T47D (cell line): ENCODE measurements around the gene LRRC63.

ENCODE experiments used
- DNase-seq, 2 experiments: peaks; one replicate each; pipeline versions ENCODE4 v3.0.0 to v3.0.0-alpha.2; 2011 to 2012; ENCODE audit warnings: low read depth in 1 of 2, low spot score in 1 of 2
- JUND ChIP-seq: IDR thresholded peaks from 2 replicates; pipeline ENCODE4 v1.6.1; 2012; ENCODE audit warnings: low read depth
- in situ Hi-C: cut with HindIII; loops from 2 replicates; pipeline ENCODE4 v1.10.0; 2016; ENCODE audit warnings: low sequenced_read_pairs, low pct_unique_long_range_greater_than_20kb

LRRC63 gene

DNA sequence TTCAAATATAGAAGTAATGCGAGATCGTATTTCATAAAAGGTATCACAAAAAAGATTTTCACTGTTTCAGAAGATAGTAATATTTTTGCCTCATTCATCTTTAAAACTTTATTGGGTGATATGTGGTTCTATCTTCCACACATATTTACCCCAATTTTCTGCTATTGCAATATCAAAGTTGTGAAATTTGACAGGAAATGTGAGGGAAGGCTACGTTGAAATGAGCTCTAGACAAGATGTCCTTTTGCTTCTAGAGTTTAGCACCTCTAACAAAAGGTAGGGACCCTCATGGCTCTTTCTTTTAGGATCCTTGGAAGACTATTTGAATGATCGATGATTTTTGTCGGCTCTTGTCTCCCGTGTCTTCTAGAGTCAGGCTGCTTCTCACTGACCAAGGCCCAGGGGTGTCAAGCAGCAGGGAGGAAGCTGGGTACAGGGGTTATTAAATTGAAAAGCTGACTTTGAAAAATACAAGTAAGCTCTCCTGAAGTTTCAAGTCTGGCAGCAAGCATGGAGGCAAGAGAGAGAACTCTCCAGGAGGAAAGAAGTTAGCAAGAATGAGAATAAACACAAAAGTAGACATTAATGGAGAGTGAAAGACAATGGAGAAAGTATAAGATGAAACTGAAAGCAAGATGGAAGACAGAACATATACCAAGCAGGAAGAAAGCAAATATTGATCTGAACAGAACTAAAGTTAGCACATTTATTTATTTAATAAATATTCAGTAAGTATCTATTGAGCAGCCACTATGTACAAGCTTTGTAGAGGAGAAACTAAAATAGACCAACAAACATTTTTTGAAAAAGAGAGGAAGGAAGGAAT is 101.9 kb downstream of the LRRC63 start:
- no peak for TF ChIP-seq JUND
- no peak for DNase-seq
- in situ Hi-C loops: no loop called here

DNA sequence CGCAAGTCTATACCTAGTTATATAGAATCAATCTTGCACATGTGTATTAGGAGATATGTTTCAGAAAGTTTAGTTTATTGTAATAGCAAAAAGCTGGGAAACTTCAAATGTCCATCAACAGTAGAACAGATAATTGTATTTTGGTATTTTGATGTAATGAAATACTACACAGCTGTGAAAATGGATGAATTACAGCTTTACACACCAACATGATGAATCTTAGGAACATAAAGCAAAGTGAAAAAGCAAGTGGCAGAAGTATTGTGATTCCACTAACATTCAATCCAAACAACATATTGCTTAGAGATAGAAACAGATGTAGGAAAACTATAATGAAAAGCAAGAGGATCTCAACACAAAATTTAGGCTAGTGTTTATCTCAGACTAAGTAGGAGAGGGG is 102.9 kb downstream of the LRRC63 start:
- no peak for TF ChIP-seq JUND
- no peak for DNase-seq
- in situ Hi-C loops: no loop called here

DNA sequence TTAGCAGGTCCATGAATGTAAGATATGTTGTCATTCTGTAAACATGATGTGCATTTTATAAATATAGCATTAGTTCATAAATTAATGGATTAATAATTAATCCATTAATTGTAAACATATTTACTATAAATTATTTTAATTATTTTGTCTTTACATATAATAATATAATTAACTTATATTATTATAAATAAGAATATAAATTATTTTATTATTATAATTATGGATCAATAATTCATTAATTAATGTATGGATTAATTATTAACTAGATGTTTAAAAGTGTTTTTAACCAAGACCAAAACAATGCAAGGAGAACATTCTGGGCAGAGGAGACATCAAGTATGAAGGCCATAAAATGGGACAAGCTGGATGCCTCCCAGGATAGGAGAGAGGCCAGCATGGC is 103.3 kb downstream of the LRRC63 start:
- TF ChIP-seq JUND: no peak
- DNase-seq: no peak
- in situ Hi-C loops: no loop called here

DNA sequence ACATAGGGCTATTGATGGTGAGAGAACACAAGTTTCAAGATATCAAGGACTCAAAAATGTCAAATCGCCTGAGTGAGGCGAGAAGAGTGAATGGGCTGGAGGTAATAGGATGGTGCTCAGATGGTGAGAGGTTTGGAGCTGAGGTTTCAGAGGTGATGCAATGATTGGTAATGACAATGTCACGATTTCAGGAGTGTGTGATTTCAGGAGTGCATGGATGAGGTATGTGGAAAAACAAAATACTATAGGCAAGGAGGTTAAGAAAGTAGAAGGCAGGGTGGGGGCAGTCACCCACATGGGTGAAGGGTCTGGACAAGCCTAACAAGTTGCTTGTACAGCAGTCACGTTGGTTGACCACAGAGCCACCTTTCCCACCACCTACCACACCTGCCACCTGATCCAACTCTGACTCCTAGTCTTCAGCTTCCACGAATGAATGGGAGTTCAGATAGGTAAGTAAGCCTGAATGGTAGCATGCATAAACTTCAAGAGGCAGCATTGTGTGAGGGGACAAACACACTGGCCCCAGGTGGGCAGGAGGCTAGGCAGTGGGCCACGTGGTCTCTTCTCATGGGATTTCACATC is 103.9 kb downstream of the LRRC63 start:
- no peak for TF ChIP-seq JUND
- in situ Hi-C loops: no loop called here
- DNase-seq: no peak

DNA sequence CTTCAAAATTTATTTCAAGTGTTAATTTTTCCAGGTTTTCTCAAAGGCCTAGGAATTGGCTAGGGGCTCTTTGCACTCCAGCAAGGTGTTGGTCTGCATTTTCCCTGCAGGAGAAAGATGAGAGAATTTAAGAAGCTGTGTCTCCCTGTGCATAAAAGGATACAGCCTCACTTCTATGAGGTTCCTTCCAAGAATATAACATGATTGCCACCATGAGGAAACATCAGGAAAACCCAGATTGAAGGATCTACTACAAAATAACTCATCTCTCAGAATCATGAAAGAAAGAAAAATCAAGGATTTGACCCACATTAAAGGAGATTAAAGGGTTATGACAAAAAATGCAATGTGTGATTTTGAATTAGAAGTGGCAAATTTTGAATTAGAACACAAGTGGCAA is 105.4 kb downstream of the LRRC63 start:
- in situ Hi-C loops: no loop called here
- no peak for TF ChIP-seq JUND
- peak in 1 of 2 experiments; percentile 14 for DNase-seq

DNA sequence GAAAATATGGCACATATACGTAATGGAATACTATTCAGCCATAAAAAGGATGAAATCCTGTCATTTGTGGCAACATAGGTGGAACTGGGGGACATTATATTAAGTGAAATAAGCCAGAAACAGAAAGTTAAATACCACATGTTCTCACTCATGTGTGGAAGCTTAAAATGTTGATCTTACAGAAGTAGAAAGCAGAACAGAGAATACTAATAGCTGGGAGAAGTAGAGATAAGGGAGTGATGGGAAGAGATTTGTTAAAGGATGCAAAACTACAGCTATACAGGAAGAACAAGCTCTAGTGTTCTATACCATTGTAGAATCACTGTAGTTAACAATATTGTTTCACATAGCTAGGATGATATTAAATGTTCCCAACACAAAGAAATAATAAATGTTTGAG is 107.3 kb downstream of the LRRC63 start:
- in situ Hi-C loops: no loop called here
- DNase-seq: no peak
- TF ChIP-seq JUND: no peak

DNA sequence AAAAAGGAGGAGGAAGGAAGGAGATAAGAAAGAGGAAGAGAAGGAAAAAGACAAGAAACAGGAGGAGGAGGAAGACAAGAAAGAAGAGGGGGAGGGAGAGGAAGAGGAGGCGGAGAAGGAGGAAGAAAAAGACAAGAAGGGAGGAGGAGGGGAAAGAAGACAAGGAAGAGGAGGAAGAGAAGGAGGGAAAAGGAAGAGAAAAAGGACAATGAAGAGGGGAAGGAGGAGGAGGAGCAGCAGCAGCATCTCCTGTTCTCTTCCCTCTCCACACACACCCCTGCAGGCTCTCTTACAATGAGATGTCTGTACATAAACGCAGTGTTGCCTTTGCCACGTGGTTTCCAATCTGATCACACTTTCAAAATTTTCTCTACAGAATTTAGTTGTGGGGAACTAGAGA is 108.7 kb downstream of the LRRC63 start:
- in situ Hi-C loops: no loop called here
- DNase-seq: no peak
- TF ChIP-seq JUND: no peak

DNA sequence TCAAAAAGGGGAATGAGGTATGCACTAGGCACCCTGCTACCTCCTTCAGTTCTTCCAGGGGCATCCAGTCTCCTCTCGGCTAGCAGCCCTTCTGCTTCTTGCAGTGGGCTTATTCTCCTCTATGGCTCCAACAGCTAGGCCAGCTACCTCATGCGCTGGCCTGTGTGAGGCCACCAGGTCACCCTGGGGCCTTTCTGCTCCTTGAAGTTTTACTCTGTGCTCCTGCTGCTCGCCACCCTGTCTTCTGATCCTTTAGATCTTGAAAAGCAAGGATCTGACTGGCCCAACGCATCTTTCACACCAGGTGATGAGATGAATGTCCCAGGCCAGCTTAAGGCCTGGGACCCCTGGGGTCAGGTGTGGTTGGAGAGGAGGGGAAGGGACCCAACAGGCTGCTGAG is 109.1 kb downstream of the LRRC63 start:
- no peak for TF ChIP-seq JUND
- in situ Hi-C loops: no loop called here
- DNase-seq: no peak

DNA sequence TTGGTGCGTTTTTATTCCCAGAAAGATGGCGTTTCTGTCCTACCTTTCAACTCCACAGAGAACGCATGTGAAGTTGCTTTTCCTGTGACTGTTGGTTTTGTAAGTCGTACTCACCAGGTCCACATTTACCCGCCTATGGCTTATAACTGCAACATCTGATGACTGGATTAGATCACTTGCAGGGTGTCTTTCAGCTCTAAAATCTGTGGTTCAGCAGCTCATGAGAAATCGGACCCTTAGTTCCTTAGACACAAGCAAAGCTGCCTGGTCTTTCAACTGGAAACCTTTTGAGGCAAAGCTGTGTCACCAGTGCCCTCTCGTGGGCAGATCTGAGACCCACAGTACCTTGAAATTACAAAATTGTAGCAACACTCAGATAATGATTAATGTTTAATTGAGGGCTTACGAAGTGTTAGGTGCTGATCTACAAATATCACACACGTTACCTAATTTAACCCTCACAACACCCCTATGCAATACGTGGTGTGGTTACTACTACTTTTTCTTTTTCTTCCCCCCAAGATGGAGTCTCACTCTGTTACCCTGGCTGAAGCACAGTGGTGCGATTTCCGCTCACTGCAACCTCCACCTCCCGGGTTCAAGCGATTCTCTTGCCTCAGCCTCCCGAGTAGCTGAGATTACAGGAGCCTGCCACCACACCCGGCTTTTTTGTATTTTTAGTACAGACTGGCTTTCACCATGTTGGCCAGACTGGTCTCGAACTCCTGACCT is 109.9 kb downstream of the LRRC63 start:
- TF ChIP-seq JUND: no peak
- in situ Hi-C loops: no loop called here
- peak; percentile 37 to 61 for DNase-seq

DNA sequence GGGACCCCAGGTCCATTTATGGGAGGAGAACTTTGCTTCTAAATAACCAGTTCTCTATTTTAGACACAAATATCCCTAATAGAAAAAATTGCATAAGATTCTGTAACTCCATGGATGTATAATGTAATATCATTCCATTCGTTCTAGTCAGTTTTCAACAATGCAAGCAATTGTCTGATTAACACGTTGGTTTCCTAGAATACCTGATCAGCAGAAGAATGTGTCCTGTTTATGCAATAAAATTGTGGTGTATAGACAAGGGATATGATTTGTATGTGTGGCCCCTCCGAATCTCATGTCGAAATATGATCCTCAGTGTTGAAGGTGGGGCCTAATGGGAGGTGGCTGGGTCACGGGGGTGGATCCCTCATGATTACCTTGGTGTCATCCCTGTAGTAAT is 113.2 kb downstream of the LRRC63 start:
- in situ Hi-C loops: no loop called here
- DNase-seq: no peak
- no peak for TF ChIP-seq JUND
